ENCODE results near the gene ITGA5.
"Not testable (repeated sequence)": the region's sequence is repeated elsewhere in the genome, so short reads cannot be mapped to it uniquely, and the experiment has no call there.

Gene ITGA5

DNA sequence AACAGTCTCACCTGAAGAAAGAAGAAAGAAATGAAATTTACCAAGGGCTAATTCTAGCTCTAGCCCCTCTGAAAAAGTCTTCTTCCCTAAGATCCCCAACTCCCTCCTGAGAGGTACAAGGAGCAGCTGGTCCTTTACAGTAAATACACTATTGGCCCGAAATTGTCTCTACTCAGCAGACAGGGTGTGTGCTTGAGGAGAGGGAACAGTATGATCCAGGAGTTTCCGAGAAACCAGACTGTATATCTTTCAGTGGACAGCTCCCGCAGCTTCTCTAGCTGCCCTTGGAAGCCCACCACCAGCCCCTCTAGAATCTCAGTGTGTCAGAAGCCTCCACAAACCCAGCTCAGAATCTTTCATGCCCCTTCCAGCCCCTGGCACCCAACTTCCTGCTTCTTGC lies 62.8 kb downstream of the ITGA5 start:
- no peak for DNase-seq (ENCODE audit: low read depth in 2 of 3, low spot score in 1 of 3)

DNA sequence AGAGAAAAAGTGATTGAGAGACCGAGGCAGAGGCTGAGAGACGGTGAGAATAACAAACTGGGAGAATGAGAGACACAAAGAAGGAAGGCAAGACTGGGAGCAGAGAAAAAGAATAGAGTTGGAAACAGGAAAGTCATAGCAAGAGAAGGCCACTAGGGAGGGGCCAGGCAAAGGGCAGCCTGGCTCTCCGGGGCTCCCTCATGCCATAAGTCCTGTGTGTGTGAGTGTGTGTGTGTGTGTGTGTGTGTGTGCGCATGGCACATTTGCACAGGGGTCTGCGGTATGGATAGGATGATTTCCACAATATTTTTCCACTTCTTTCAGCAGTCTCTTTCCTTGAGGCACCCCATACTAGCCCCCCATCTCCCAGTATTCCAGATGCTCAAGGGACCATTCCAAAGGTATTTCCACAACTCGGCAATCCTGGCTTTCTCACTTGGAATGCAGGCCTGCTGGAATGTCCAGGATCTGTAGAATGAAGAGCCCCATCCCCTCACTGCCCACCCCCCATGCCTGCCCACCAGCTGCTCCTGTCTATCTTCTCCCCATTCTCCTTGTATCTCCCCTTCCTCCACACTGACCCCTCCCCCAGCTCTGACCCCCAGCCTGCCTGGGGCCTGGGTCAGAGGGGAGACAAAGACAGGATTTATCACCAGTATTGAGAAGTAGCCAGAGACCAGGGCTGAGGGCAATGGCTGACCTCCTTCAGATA lies 63.8 kb downstream of the ITGA5 start:
- DNase-seq (ENCODE audit: low read depth in 2 of 3, low spot score in 1 of 3): no peak

DNA sequence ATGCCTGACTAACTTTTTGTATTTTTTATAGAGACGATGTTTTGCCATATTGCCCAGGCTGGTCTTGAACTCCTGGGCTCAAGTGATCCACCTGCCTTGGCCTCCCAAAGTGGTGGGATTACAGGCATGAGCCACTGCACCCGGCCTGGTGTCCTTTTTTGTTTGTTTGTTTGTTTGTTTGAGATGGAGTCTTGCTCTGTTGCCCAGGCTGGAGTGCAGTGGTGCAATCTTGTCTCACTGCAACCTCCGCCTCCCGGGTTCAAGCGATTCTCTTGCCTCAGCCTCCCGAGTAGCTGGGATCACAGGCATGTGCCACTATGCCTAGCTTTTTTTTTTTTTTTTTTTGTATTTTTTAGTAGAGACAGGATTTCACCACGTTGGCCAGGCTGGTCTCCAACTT lies 64.8 kb downstream of the ITGA5 start:
- DNase-seq (ENCODE audit: low read depth in 2 of 3, low spot score in 1 of 3): not testable (repeated sequence)

- DNase-seq (ENCODE audit: low read depth in 2 of 3, low spot score in 1 of 3): no peak
Measured at GRCh38 chr12:54352891-54353874, 65.9 kb downstream of the ITGA5 start.

GRCh38 chr12:54352022-54352531 lies 67.0 kb downstream of the ITGA5 start:
- no peak for DNase-seq (ENCODE audit: low read depth in 2 of 3, low spot score in 1 of 3)

DNA sequence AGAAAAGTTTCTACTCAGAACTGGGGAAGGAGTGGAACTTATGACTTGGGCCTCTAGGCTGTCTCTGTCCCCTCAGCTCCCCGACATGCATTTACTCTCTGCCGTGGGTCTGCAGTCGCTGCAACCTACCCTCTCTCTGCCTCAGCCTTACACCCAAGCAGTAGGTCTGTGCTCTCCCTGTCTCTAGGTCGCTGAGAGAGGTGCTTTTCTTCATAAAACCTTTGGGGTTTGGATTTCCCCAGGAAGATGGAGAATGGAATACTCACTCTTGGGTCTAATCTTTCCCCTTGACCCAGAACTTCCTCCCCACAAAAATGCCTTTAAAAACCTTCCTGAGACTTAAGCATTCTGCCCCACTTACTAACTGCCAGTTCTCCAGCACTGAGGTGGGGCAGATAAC lies 67.7 kb downstream of the ITGA5 start:
- no peak for DNase-seq (ENCODE audit: low read depth in 2 of 3, low spot score in 1 of 3)

GRCh38 chr12:54350743-54351142 lies 68.3 kb downstream of the ITGA5 start:
- DNase-seq (ENCODE audit: low read depth in 2 of 3, low spot score in 1 of 3): no peak

DNA sequence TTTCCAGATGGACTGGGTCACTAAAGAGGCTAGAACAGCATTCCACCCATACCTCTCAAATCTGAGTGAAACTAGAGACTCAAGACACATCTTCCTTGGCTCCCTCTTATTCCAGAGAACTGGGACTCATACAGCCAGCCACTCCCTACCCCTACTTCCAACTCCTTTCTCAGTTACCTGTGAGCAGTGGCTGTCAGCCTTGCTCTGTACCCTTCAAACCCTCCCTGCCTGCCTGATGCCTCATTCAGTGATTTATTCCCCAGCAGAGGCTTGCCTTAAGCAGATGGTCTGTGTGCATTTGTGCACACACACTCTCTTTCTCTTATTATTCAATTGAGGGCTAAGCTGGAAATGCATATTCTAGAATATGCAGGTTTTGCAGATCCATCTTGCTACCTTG lies 69.4 kb downstream of the ITGA5 start:
- no peak for DNase-seq (ENCODE audit: low read depth in 2 of 3, low spot score in 1 of 3)

GRCh38 chr12:54349036-54349435 lies 70.0 kb downstream of the ITGA5 start:
- DNase-seq (ENCODE audit: low read depth in 2 of 3, low spot score in 1 of 3): no peak
